ENCODE results near the gene AP1M1.

DNA sequence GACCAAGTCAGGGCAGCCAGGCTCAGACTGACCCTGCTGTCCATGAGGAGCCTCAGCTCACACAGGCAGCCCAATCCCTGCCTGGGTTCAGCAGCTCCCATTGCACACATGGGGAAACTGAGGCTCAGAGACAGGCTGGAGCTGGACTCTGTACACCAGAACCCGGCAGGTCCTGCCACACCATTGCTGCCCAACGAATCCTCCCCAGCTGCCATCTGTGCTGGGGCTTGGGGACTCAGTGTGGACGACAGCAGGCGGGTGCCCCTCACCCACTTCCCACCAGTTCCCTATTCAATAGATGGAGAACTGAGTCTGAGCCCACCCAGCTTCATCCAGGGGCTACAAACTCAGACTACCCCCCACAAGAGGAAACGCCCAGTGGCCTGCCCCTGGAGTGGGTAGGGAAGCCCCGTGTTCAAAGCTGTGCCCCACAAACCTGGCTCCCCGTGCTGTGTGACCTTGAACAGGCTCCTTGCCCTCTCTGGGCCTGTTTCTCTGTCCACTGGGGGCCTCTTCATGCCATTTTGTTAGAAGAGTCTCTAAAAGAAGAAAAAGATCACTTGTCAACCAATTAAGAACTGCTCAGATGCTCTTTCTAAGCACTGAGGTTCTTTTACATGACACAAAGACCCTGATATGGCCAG, 50.8 kb downstream of the AP1M1 start:
- TF ChIP-seq POLR2AphosphoS5 (IDR thresholded peaks at IDR 0.05; ENCODE audit: insufficient read depth in 1 of 2, low read depth in 1 of 2), result no peak
- TF ChIP-seq, protein P1, sequence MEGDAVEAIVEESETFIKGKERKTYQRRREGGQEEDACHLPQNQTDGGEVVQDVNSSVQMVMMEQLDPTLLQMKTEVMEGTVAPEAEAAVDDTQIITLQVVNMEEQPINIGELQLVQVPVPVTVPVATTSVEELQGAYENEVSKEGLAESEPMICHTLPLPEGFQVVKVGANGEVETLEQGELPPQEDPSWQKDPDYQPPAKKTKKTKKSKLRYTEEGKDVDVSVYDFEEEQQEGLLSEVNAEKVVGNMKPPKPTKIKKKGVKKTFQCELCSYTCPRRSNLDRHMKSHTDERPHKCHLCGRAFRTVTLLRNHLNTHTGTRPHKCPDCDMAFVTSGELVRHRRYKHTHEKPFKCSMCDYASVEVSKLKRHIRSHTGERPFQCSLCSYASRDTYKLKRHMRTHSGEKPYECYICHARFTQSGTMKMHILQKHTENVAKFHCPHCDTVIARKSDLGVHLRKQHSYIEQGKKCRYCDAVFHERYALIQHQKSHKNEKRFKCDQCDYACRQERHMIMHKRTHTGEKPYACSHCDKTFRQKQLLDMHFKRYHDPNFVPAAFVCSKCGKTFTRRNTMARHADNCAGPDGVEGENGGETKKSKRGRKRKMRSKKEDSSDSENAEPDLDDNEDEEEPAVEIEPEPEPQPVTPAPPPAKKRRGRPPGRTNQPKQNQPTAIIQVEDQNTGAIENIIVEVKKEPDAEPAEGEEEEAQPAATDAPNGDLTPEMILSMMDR (IDR thresholded peaks at IDR 0.05), result no peak

All from vagina (tissue), 2 donors.